Middle frontal gyrus (tissue), 1 donor: ENCODE measurements around the gene PMPCA.

ENCODE experiments used
- DNase-seq: peaks from one replicate; pipeline ENCODE4 v3.0.0-alpha.2; 2015; ENCODE audit warnings: low spot score; ENCODE audit errors: extremely low spot score

PMPCA gene

GRCh38 chr9:136434580-136435169 lies 24.2 kb downstream of the PMPCA start:
- no peak for DNase-seq

GRCh38 chr9:136436055-136436634 lies 25.7 kb downstream of the PMPCA start:
- no peak for DNase-seq

GRCh38 chr9:136437430-136437829 lies 27.0 kb downstream of the PMPCA start:
- no peak for DNase-seq

GRCh38 chr9:136437839-136438547 lies 27.5 kb downstream of the PMPCA start:
- no peak for DNase-seq

- no peak for DNase-seq
Observed at GRCh38 chr9:136438548-136439480, 28.4 kb downstream of the PMPCA start.

GRCh38 chr9:136439481-136440408 lies 29.3 kb downstream of the PMPCA start, which contains the start of gene INPP5E:
Gene INPP5E, minus strand, starts transcription at chr9:136439845. Its CDS starts 426 bp downstream, at chr9:136439419.
- no peak for DNase-seq

- no peak for DNase-seq
Observed at GRCh38 chr9:136441191-136441680, 30.8 kb downstream of the PMPCA start.

GRCh38 chr9:136441681-136442245 lies 31.3 kb downstream of the PMPCA start:
- no peak for DNase-seq

GRCh38 chr9:136442265-136442664 lies 31.8 kb downstream of the PMPCA start:
- DNase-seq: no peak

GRCh38 chr9:136443087-136443486 lies 32.6 kb downstream of the PMPCA start:
- DNase-seq: no peak

GRCh38 chr9:136443687-136444086 lies 33.2 kb downstream of the PMPCA start:
- no peak for DNase-seq

- DNase-seq: no peak
Observed at GRCh38 chr9:136444102-136444501, 33.6 kb downstream of the PMPCA start.

GRCh38 chr9:136445799-136446198 lies 35.3 kb downstream of the PMPCA start:
- DNase-seq: no peak

GRCh38 chr9:136447173-136447778 lies 36.8 kb downstream of the PMPCA start:
- no peak for DNase-seq

GRCh38 chr9:136448655-136449054 lies 38.2 kb downstream of the PMPCA start:
- DNase-seq: no peak

GRCh38 chr9:136451221-136451877 lies 40.9 kb downstream of the PMPCA start:
- no peak for DNase-seq

- DNase-seq: no peak
Observed at GRCh38 chr9:136453326-136453725, 42.9 kb downstream of the PMPCA start.

GRCh38 chr9:136454026-136454796 lies 43.8 kb downstream of the PMPCA start:
- DNase-seq: no peak
